NCI-H510A treated with DMSO at 0.1 percent for 48 hours (cell line): ENCODE measurements around the gene CFAP46.
"Not testable (repeated sequence)": the region's sequence is repeated elsewhere in the genome, so short reads cannot be mapped to it uniquely, and the experiment has no call there.

Experiments used
- DNase-seq: peaks from one replicate; lab custom pipeline; 2025; lab: John Stamatoyannopoulos, UW

The CFAP46 gene

DNA sequence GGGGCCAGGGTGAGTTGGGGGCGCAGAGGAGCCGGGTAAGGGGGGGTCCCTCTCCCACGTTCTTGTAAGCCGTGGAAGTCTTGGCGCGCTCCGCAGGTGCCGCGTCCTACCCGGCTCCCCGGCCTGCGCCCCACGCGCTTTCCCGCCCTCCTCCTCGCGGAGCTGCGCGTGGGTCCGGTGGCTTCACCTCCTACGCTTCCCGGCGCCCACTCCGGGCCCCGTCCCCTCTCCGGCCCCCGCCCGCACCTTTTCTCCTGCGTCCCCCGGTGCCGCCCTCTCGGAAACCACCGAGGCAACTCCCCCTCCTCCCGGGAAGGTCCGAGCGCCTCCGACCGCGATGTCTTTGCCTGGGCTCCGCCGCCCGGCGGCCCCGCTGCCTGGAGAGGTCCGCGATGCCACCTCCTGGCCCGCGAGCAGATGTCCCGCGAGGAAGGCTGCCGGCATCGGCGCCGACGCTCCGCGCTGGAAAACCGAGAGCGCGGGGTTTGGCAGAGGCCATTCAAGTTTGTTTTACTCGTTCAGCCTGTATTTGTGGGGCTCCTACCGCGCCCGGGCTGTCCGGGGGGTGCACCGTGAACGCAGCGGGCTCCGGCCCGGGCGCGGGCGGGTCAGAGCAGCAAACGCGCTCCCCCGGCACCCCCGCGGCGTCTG is 154.1 kb downstream of the CFAP46 start:
- no peak for DNase-seq

DNA sequence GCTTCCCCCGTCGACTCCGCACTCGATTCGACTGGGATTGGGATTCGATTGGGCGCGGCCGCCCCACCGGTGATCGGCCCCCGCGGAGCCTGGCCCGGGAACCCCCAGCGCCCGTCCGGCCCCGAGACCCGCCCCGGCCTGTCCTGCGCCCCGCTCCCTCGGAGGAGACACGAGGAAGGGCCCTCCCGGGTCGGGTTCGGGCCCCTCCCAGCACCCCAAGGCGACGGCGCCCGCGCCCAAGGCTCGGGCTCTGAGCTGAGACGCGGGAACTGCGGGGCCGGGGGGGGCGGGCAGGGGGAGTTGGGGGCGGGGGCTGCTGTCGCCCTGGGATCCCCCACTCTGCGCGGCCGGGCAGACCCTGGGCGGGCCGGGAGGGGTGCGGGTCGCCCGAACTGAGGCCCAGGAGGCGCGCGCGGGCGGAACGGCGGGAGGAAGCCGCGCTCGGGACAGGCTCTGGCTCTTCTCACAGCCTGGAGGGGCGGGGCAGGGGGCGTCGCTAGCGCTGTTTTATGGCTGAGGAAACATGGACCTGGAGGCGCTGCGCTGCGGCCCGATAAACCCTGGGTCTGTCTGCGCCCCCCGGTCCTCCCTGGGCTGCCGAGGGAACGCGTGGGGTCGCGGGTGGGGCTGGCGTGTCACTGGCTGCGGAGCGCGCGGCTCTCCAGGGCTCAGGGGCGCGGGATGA is 154.7 kb downstream of the CFAP46 start:
- DNase-seq = no peak

DNA sequence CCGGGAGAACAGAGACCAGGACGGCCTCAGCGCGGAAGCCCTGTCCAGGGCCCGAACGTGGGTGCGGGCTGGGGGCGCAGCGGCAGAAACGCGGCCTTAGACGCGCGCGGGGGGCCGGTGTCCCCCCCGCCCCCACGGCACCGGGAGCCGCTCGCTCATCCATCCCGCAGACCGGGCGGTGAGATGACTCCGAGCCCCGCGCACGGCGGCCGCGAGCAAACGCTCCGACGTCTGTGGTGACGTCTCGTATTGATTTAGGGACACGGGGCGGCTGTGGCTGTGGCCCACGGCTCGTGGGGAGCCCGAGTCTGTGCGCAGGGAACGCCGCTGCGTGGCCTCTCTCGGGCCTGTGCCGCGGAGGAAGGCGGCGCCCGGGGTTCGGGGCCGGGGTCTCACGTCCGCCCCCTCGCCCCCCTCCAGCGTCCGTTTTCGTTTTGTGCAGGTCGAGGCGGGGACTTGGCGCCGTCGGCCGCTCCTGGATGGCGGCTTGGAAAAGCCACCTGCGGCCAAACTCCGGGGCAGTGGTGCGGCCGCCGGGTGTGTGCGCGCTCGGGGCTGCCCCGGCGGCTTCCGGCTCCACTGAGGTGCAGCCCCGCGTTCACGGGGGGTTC is 155.4 kb downstream of the CFAP46 start:
- no peak for DNase-seq

- DNase-seq = no peak
Observed at GRCh38 chr10:132786476-132786883, 155.9 kb downstream of the CFAP46 start.

GRCh38 chr10:132785723-132786475 is 156.5 kb downstream of the CFAP46 start, which contains the start of gene NKX6-2:
Gene NKX6-2 (minus strand): TSS chr10:132786147. CDS start chr10:132785948, 199 bp downstream.
- DNase-seq = no peak

DNA sequence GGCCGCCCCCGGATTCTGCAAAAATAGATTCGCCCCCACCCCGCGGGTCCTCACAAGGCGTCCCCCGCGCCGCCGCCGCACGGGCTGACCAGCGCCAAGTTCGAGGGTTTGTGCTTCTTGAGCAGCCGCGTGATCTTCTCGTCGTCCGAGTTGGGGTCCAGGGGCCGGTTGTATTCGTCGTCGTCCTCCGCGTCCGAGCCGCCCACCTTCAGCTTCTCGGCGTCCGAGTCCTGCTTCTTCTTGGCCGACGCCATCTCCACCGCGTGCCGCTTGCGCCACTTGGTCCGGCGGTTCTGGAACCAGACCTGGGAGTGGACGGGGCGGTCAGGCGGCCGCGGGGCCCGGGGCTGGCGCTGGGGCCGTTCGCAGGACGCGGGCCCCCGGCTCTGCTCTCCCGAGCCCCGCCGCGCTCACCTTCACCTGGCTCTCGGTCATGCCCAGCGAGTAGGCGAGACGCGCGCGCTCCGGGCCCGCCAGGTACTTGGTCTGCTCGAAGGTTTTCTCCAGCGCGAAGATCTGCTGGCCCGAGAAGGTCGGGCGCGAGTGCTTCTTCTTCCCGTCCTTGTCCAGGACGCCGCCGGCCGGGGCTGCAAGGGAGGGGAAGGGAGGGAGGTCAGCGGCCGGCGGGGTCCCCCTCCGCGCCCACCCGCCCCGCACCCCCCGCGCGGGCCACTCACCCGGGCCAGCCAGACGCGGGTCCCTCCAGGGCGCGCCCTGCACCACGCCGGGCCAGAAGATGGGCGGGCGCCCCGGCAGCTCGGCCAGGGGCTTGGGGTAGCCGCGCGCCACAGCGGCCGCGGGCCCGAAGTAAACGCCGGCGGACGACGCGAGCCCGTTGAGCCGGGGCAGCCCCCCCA is 157.3 kb downstream of the CFAP46 start:
- DNase-seq = no peak

DNA sequence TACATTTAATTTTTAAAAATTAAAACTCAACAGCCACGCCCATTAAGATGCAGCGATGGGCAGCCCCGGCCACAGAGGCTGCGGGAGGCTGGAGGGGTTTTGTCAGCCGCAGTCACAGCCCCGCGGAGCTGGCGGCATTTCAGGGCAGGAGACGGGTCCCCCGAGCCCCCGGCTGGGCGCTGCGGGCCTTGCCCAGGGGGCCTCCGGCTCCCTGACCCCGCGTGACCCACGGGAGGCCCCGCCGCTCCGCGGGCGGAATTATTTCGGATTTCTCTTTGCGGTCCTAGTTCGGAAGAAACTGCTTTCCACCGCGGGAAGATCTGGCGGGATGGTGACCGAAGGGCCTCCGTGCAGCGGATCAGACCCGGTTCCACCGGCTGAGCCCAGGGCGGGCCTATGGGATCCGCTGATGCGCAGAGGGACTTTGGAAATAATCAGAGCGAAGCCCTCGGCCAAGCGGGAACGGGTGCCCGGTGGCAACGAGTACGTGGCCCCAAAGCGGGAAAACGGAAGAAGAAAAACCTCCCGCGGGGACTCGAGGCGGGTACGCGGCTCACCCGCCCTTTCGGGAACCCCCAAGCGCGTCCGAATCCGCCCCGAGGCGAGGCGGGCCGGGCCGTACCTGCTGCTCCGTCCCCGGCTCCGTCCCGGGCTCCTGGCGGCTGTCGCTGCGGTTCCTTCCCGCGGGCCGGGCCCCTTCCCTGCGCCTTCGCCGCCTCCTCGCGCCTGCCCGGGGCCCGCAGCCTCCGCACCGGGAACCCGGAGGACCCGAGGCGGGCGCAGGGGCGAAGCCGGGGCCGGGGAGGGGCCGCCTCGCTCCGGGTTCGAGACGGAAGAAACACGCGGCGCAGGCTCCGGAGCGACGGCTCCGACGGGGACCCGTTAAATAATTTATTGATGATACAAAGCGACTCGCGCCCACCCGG is 158.2 kb downstream of the CFAP46 start:
- DNase-seq = no peak

GRCh38 chr10:132783165-132783939 is 159.0 kb downstream of the CFAP46 start:
- DNase-seq = no peak

DNA sequence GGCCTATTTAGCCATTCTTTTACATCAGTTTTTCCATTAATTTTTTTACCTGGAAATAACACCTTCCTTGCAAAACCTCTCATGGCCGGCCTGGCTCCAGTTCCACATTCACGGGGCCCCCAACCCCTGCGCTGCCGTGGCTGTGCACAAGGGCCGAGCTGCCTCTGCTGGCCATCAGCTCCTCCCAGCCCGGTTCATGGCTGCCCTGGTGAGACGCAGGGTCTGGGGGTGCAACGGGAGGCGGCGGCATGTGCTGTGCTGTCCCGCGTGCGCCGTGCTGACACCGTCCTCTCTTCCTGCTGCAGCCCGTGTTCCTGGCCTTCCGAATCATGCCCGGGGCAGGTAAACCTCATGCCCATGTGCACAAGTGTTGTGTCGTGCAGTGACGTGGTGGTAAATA is 160.8 kb downstream of the CFAP46 start:
- no peak for DNase-seq

DNA sequence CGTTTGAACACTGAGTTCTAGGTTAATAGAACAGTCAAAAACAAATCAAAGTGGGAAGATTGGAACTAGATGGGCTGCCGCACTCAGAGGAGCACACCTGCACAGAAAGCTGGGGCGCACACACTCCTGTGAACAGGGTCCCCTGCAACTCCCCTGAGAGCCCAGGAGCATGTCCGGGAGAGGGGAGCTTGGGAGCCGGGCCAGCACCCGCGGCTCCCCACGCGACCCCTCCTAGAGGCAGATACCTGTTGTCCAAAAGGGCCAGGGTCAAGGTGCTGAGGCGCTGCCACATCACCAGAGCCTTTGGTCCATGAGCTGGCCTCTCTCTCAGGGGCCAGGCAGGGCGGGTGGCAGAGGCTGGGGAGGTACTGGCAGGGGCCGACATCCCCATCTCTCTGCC is 162.0 kb downstream of the CFAP46 start:
- DNase-seq = no peak

DNA sequence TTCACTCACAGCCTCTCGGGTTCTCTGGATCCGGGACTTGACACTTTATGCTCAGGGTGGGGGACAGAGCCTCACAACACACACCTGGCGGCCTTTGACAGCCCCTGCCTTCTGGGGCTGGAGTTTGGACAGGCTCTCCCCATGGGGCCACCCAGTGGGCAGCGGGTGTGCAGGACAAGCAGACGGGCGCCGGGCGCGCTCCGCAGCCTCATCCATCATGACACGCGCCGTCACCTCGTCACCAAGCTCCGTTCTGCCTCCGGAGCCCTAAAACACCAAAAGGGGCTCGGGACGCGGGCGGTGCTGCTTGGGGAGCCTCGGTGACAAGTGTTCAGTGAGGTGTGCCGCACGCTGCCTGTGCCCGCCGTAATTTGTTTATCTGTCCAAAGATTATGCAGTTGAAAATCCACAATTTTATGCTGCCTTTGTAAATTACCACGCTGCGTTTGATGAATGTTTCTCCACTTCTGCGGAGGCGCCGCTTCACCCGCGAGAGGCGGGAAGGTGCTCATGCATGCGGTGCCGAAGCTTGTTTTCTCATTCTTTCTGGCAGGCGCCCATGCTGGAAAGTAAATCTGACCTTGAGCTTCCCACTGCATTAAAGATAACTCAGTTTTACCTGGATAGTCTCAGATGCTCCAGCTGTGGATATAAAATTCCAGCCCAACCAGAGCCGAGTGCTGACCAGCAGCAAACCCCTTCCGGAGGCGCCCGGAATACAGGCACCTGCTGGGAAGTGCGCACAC is 162.6 kb downstream of the CFAP46 start:
- no peak for DNase-seq

- DNase-seq = no peak
Observed at GRCh38 chr10:132777441-132777840, 164.9 kb downstream of the CFAP46 start.

GRCh38 chr10:132776821-132777220 is 165.5 kb downstream of the CFAP46 start:
- no peak for DNase-seq

- no peak for DNase-seq
Observed at GRCh38 chr10:132776186-132776585, 166.2 kb downstream of the CFAP46 start.

GRCh38 chr10:132774902-132775863 is 167.2 kb downstream of the CFAP46 start:
- no peak for DNase-seq

DNA sequence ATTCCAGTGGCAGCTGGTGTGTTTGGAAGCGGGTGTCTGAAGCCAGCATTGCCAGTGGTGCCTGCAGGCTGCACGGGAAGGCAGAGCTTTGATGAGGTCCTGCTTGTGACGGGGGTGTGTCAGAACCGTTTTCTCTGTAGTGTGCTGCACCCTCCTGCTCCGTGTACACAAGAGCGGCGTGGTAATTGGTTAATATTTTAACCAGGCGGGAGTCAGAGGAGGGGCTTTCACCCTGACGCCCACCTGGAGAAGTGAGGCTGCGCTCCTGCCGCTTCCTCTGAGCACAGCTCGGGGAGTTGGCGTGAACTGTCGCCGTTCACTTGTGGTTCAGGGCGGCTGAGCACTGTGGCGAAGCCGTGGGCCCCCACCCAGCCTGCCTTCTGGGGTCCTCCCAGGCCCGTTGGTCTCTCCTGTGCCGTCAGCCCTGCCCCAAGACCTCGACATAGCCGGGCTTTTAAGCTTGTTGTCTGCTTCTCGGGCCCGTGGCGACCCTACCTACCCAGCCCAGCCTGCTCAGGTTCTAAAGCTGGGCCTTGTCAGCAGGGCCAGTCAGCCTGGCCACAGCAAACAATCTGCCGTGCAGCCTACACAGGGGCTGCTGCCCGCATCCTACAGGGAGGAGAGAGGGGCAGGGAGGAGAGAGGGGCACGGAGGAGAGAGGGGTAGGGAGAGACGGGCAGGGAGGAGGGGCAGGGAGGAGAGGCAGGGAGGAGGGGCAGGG is 168.0 kb downstream of the CFAP46 start:
- no peak for DNase-seq

DNA sequence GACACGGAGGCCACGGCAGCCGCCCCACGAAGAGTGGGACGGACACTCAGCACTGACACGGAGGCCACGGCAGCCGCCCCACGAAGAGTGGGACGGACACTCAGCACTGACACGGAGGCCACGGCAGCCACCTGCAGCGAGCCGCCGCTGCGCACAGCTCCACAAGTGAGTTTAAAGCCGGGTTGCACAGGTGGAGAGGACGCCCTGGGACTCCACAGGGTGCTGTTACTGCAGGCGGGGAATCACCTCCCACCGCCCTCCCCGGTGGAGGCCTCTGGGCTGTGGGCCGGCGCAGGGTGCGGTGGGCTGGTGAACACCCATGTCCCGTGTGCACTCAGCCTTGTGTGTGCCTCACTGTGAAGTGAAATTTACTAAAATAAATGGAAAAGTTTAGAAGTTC is 169.6 kb downstream of the CFAP46 start:
- not testable (repeated sequence) for DNase-seq
